GM12878 (cell line): Measurements from ENCODE around the gene ZNF416.

Source experiments
- NFYB ChIP-seq: IDR thresholded peaks from 2 replicates; pipeline ENCODE4 v1.6.1; 2011; ENCODE audit warnings: low read depth, mild to moderate bottlenecking, low read length, improper control_type of control experiment, moderate library complexity; ENCODE audit not compliant: insufficient read depth
- NRF1 ChIP-seq: conservative IDR thresholded peaks from 2 replicates; pipeline ENCODE4 v1.6.1; 2011; ENCODE audit warnings: mild to moderate bottlenecking, low read depth, low read length, improper control_type of control experiment
- PAX8 ChIP-seq: fragments of 450-650 bp; IDR thresholded peaks from 2 replicates; pipeline ENCODE4 v1.6.1; 2017; ENCODE audit warnings: mild to moderate bottlenecking, moderate library complexity
- POLR2AphosphoS5 ChIP-seq: IDR thresholded peaks from 2 replicates; pipeline ENCODE4 v1.6.1; 2011; ENCODE audit warnings: mild to moderate bottlenecking, low read length, inconsistent platforms
- RAD21 ChIP-seq: IDR thresholded peaks from 2 replicates; pipeline ENCODE4 v1.6.1; 2011; ENCODE audit warnings: mild to moderate bottlenecking, low read depth, low read length, moderate library complexity; ENCODE audit not compliant: insufficient read depth
- RCOR1 ChIP-seq: conservative IDR thresholded peaks from 2 replicates; pipeline ENCODE4 v1.6.1; 2012; ENCODE audit warnings: low read depth, low read length, improper control_type of control experiment
- RELA ChIP-seq: fragments of 450-650 bp; IDR thresholded peaks from 2 replicates; pipeline ENCODE4 v1.8.0; 2014; ENCODE audit warnings: borderline replicate concordance; ENCODE audit not compliant: partially characterized antibody
- SREBF2 ChIP-seq: IDR thresholded peaks from 2 replicates; pipeline ENCODE4 v1.6.1; 2012; ENCODE audit warnings: mild to moderate bottlenecking, low read length
- TCF12 ChIP-seq: IDR thresholded peaks from 2 replicates; pipeline ENCODE4 v1.6.1; 2011; ENCODE audit warnings: low read depth, mild to moderate bottlenecking, low read length
- YBX1 ChIP-seq: fragments of 450-650 bp; IDR thresholded peaks from 2 replicates; pipeline ENCODE4 v1.6.1; 2016; ENCODE audit warnings: antibody characterized with exemption
- TF ChIP-seq, protein P1 (sequence below), 3 experiments: IDR thresholded peaks in 2 of 3; conservative IDR thresholded peaks in 1 of 3; 2 replicates each; pipeline ENCODE4 v1.5.1; 2011; ENCODE audit warnings: low read depth in 3 of 3, low read length in 3 of 3, mild to moderate bottlenecking in 3 of 3, control low read depth in 2 of 3, moderate library complexity in 2 of 3, inconsistent platforms in 1 of 3, mixed read lengths in 1 of 3; ENCODE audit not compliant: control insufficient read depth in 2 of 3, insufficient read depth in 1 of 3; ENCODE audit errors: extremely low read depth in 1 of 3
- TF ChIP-seq, protein P2 (sequence below): IDR thresholded peaks from 2 replicates; pipeline ENCODE4 v1.6.1; 2012; ENCODE audit warnings: mild to moderate bottlenecking, low read depth, low read length

DNA sequence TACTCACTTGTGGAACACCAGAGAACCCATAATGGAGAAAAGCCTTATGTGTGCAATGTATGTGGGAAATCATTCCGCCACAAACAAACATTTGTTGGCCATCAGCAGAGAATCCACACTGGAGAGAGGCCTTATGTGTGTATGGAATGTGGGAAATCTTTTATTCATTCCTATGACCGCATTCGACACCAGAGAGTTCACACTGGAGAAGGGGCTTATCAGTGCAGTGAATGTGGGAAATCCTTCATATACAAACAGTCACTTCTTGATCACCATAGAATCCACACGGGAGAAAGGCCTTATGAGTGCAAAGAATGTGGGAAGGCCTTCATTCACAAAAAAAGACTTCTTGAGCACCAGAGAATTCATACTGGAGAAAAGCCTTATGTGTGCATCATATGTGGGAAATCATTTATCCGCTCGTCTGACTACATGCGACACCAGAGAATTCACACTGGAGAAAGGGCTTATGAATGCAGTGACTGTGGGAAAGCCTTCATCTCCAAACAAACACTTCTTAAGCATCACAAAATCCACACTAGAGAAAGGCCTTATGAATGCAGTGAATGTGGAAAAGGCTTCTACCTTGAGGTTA lies 40.7 kb downstream of the ZNF416 start:
- TF ChIP-seq NRF1 (no peak), PAX8 (no peak), RAD21 (no peak), SREBF2 (no peak), NFYB (no peak), POLR2AphosphoS5 (no peak), RELA (no peak), RCOR1 (no peak), TCF12 (no peak), YBX1 (no peak)
- TF ChIP-seq, protein P1, sequence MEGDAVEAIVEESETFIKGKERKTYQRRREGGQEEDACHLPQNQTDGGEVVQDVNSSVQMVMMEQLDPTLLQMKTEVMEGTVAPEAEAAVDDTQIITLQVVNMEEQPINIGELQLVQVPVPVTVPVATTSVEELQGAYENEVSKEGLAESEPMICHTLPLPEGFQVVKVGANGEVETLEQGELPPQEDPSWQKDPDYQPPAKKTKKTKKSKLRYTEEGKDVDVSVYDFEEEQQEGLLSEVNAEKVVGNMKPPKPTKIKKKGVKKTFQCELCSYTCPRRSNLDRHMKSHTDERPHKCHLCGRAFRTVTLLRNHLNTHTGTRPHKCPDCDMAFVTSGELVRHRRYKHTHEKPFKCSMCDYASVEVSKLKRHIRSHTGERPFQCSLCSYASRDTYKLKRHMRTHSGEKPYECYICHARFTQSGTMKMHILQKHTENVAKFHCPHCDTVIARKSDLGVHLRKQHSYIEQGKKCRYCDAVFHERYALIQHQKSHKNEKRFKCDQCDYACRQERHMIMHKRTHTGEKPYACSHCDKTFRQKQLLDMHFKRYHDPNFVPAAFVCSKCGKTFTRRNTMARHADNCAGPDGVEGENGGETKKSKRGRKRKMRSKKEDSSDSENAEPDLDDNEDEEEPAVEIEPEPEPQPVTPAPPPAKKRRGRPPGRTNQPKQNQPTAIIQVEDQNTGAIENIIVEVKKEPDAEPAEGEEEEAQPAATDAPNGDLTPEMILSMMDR (IDR thresholded peaks at IDR 0.05 in 2 of 3, conservative IDR thresholded peaks at IDR 0.05 in 1 of 3; ENCODE audit: control insufficient read depth in 2 of 3, extremely low read depth in 1 of 3, insufficient read depth in 1 of 3, low read depth in 3 of 3, low read length in 3 of 3) = no peak
- TF ChIP-seq, protein P2, sequence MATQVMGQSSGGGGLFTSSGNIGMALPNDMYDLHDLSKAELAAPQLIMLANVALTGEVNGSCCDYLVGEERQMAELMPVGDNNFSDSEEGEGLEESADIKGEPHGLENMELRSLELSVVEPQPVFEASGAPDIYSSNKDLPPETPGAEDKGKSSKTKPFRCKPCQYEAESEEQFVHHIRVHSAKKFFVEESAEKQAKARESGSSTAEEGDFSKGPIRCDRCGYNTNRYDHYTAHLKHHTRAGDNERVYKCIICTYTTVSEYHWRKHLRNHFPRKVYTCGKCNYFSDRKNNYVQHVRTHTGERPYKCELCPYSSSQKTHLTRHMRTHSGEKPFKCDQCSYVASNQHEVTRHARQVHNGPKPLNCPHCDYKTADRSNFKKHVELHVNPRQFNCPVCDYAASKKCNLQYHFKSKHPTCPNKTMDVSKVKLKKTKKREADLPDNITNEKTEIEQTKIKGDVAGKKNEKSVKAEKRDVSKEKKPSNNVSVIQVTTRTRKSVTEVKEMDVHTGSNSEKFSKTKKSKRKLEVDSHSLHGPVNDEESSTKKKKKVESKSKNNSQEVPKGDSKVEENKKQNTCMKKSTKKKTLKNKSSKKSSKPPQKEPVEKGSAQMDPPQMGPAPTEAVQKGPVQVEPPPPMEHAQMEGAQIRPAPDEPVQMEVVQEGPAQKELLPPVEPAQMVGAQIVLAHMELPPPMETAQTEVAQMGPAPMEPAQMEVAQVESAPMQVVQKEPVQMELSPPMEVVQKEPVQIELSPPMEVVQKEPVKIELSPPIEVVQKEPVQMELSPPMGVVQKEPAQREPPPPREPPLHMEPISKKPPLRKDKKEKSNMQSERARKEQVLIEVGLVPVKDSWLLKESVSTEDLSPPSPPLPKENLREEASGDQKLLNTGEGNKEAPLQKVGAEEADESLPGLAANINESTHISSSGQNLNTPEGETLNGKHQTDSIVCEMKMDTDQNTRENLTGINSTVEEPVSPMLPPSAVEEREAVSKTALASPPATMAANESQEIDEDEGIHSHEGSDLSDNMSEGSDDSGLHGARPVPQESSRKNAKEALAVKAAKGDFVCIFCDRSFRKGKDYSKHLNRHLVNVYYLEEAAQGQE = no peak
